Gastroesophageal sphincter (tissue), 3 donors: ENCODE measurements around the gene NPIPB6.

Experiments
- EP300 ChIP-seq: sonication (generic); formaldehyde crosslinking; IDR thresholded peaks from one replicate; pipeline ENCODE4 v1.6.1; 2017; ENCODE audit warnings: antibody characterized with exemption, mild to moderate bottlenecking
- POLR2AphosphoS5 ChIP-seq: sonication (generic); formaldehyde crosslinking; IDR thresholded peaks from one replicate; pipeline ENCODE4 v1.6.1; 2017; ENCODE audit warnings: antibody characterized with exemption
- TF ChIP-seq, protein P1 (sequence below), 4 experiments: fragments of 200-600 bp in 2 of 4; fragments of 450-650 bp in 2 of 4; sonication (generic) in 1 of 4; IDR thresholded peaks; one replicate each; pipeline ENCODE4 v1.5.1; 2017 to 2019; ENCODE audit warnings: antibody characterized with exemption in 4 of 4, mild to moderate bottlenecking in 2 of 4, moderate library complexity in 2 of 4

DNA sequence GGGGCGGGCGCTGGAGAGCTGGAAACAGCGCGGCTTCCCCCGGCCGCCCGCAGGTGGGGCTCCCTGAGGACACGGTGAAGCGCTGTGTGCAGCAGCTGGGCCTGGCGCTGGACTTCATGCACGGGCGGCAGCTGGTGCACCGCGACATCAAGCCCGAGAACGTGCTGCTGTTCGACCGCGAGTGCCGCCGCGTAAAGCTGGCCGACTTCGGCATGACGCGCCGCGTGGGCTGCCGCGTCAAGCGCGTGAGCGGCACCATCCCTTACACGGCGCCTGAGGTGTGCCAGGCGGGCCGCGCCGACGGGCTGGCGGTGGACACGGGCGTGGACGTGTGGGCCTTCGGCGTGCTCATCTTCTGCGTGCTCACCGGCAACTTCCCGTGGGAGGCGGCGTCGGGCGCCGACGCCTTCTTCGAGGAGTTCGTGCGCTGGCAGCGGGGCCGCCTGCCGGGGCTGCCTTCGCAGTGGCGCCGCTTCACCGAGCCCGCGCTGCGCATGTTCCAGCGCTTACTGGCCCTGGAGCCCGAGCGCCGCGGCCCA lies 43.2 kb downstream of the NPIPB6 start:
- TF ChIP-seq, protein P1, sequence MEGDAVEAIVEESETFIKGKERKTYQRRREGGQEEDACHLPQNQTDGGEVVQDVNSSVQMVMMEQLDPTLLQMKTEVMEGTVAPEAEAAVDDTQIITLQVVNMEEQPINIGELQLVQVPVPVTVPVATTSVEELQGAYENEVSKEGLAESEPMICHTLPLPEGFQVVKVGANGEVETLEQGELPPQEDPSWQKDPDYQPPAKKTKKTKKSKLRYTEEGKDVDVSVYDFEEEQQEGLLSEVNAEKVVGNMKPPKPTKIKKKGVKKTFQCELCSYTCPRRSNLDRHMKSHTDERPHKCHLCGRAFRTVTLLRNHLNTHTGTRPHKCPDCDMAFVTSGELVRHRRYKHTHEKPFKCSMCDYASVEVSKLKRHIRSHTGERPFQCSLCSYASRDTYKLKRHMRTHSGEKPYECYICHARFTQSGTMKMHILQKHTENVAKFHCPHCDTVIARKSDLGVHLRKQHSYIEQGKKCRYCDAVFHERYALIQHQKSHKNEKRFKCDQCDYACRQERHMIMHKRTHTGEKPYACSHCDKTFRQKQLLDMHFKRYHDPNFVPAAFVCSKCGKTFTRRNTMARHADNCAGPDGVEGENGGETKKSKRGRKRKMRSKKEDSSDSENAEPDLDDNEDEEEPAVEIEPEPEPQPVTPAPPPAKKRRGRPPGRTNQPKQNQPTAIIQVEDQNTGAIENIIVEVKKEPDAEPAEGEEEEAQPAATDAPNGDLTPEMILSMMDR (IDR thresholded peaks at IDR 0.05): no peak
- TF ChIP-seq POLR2AphosphoS5 (no peak), EP300 (no peak)
